ENCODE results near the gene RAB7A.
"Not testable (repeated sequence)": the region's sequence is repeated elsewhere in the genome, so short reads cannot be mapped to it uniquely, and the experiment has no call there.

Gene RAB7A

GRCh38 chr3:128760881-128761280, 34.9 kb downstream of the RAB7A start:
- no peak for DNase-seq

DNA sequence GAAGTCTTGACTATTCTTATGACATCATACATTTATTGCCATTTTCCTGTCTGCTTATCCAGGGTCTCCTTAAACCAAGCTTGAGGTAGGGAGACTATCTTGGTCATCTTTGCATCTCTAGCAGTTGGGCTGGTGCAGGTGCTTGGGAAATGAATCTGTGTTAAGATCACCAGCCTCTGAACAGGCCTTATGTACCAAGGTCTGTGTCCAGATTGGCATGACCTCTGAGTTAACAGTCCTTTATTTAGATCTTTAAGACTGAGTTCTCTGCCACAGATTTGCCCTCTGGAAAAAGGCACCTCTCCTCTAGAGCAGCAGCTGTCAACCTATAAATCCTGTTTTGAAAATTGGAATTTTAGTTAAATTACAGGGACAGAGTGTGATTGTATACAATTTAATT, 35.4 kb downstream of the RAB7A start:
- DNase-seq, result no peak

GRCh38 chr3:128763967-128764366, 38.0 kb downstream of the RAB7A start:
- DNase-seq, result no peak

- DNase-seq, result no peak
Measured at GRCh38 chr3:128764863-128765262, 38.9 kb downstream of the RAB7A start.

- no peak for DNase-seq
Measured at GRCh38 chr3:128767094-128767750, 41.2 kb downstream of the RAB7A start.

- DNase-seq, result no peak
Measured at GRCh38 chr3:128768471-128768870, 42.5 kb downstream of the RAB7A start.

DNA sequence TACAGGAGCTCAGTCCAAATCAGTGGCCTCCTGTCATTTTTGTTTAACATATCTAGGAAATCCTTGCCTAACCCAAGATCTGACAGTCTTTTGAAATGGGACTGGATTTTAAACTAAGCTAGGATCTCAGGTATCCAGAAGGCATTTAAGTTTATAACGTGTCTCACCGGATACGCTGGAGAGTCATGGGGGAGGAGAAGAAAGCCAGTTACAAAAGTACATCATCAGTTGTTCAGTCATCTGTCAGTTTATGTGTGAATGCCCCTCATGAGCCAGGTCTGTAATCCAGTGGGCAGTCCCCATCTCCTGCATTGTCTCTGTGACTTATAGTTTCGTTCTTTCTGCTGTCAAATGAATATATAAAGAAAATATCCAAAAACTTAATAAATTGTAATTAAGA, 44.4 kb downstream of the RAB7A start:
- no peak for DNase-seq

DNA sequence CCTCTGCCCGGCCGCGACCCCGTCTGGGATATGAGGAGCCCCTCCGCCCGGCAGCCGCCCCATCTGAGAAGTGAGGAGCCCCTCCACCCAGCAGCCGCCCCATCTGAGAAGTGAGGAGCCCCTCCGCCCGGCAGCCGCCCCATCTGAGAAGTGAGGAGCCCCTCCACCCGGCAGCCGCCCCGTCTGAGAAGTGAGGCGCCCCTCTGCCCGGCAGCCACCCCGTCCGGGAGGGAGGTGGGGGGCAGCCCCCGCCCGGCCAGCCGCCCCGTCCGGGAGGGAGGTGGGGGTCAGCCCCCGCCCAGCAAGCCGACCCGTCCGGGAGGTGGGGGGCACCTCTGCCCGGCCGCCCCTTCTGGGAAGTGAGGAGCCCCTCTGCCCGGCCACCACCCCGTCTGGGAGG, 47.2 kb downstream of the RAB7A start:
- not testable (repeated sequence) for DNase-seq

- not testable (repeated sequence) for DNase-seq
Measured at GRCh38 chr3:128773592-128773991, 47.6 kb downstream of the RAB7A start.

- DNase-seq, result no peak
Measured at GRCh38 chr3:128775241-128775640, 49.3 kb downstream of the RAB7A start.

GRCh38 chr3:128775906-128776542, 50.0 kb downstream of the RAB7A start:
- no peak for DNase-seq

- no peak for DNase-seq
Measured at GRCh38 chr3:128780101-128780837, 54.3 kb downstream of the RAB7A start.

DNA sequence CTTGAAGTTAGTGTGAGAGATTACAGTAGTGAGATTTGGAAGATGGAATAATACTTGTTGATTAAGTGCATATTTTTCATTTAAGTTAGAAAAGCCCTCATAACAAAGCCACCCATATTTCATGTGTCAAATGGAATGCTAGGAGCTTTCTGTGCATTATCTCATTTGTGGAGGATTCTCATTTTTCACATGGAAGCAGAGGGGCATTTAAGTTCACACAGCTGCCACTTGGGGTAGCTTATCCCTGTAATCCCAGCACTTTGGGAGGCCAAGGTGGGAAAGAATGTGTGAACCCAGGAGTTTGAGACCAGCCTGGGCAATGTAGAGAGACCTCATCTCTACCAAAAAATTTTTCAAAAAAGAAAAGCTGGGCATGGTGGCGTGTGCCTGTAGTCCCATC, 55.2 kb downstream of the RAB7A start:
- no peak for DNase-seq

DNA sequence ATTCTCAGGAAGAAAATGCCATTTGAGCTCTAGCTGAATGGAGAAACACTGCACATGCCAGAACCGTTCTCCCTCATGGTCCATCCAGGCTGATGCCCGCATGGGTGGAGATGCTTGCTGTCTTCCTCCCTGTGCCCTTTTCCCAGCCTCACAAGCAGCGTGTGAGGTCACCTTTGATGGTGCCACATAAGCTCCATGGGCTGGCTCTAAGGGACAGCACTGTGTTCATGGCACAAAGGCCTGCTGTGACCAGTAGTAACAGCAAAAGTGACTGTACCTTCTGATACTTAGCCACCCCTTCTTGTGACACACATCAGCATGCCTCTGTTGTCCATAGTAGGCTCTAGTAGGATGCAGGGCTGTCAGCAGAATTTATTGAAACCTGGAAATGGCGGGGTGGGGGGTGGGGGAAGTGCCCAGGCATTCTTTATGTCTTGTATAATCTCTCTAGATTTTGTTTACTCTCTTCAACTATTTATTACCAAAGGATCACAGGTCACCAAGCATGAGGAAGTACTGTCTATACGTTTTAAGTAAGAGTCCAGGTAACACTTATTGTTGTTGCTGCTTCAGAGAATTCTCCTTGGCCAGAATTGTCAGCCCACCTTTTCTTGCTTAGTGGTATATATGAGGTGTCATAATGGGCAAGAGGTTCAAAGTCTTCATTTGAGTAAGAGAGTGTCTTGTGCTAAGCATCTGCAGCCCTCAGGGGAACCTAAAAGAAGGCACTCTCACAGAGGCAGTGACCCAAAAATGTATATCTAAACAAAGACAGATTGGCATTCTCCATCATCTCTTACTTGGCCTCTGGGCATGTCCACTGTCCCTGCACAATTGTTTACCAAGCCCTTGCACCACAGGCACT, 56.5 kb downstream of the RAB7A start:
- no peak for DNase-seq

DNA sequence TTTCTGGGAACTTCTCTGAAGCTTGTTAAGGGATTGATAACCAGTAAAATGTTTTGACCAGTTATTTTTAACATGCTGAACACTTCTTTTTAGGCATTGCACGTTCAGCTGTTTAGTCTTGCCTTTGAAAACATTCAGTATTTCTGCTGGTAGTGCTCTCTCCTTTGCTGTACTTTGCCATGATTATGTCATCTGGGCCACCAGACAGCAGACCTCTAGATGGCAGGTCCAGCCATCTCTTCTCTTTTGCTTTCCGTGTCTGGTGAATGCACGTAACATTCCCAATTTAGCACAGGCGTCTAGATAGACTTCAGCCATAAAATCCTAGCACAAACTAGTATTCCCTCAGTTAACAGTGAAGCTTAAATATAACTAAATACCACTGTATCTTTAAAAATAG, 57.8 kb downstream of the RAB7A start:
- no peak for DNase-seq

DNA sequence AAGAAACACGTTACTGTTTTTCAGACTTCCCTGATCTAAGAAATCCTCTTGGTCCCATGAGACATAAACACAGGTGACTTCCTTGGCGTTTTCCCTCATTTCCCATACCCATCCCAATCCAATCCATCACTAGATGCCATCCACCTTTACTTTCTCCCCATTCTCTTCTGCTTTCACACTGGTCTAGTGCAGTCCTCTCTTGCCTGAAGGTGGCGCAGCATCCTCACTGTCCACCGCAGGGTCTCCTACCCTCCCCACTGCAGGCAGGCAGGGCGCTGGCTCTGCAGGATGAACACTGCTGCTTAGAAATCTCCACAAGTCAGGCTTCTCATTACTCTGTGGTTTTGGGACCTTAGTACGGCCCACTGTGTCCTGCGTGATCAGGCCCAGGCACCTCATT, 58.2 kb downstream of the RAB7A start:
- DNase-seq, result peak; percentile 56 to 59

- DNase-seq, result no peak
Measured at GRCh38 chr3:128784843-128785242, 58.9 kb downstream of the RAB7A start.

DNA sequence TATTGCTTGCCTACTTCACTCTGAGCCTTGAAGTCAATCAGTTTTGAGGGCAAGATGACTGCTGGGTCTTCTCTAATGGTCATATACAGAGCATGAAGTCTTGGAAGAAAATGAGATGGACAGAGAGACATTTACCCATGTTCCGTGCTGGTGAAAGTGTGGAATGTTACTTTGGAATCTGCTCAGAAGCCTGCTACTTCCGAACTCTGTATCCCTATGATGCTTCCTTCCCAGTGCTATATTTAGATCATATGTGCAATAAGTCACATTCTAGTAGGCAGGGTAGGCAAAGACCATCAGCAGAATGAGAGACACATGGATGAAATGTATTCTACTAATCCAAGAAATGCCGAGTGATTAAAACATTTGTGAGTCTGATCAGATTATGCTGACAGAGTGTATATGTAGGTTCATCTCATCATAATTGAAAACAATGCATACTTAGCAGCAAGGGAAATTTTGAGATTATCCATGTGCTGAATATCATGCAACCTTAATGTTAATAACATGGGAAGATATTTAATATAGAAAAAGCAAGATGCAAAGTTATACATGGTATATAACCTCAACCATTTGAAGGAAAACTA, 60.5 kb downstream of the RAB7A start:
- DNase-seq, result no peak

- peak in 1 of 2 experiments; percentile 17 for DNase-seq
Measured at GRCh38 chr3:128787256-128788253, 61.6 kb downstream of the RAB7A start.

DNA sequence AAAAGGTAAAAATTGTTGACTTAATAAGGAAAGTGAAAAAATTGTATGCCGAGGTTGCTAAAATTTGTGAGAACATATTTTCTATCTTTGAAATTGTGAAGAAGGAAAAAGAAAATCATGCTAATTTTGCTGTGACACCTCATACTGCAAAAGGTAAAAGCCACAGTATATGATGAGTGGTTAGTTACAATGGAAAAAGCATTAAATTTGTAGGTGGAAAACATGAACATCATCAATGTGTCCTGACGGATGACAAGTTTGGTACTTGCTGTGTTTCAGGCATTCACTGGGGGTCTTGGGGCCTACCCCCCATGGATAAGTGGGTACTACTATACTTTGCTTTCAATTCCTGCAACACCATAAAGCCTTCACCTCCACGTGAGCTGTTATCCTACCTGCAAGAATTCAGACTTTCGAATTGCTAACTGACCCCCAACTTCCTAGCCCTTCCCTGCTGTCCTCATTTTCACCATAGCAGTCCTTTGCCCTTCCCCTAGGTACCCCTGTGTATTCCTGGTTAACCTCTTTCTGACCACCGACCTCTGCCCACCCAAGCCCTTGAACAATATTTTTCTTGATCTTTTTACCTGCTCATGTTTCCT, 62.4 kb downstream of the RAB7A start:
- DNase-seq, result no peak
